HepG2 (cell line): Measurements from ENCODE around the gene GBX1. TPM values are rescaled to one million over a fixed set of nuclear protein-coding genes. Genes with fewer than 3 reads are reported as not detected.

Source experiments
- ATAC-seq: fragments of 200-7000 bp; cut with Tn5 transposase; 3 replicates; pipeline ENCODE4 v1.9.1; 2020; ENCODE audit warnings: mild to moderate bottlenecking, moderate library complexity
- BruUV-seq: library from RNA; stranded (reverse); fragments of 400-500 nt; replicated peaks from 2 replicates; lab custom pipeline; 2021; lab: Mats Ljungman, UMichigan
- CTCF ChIA-PET: fragments of 300-600 bp; formaldehyde crosslinking; extraction: SDS; loops from one replicate; lab custom pipeline; 2021; ENCODE audit warnings: low total read pairs, inconsistent platforms, low intra/inter-chr PET ratio; lab: Yijun Ruan, JAX
- POLR2A ChIA-PET: fragments of 350-600 bp; sonication (Branson Sonifier 250); formaldehyde crosslinking; loops from one replicate; lab custom pipeline; 2020; ENCODE audit warnings: antibody characterized with exemption, inconsistent platforms; lab: Yijun Ruan, JAX
- DNase-seq: peaks from one replicate; pipeline ENCODE4 v3.0.0-alpha.2; 2015; ENCODE audit warnings: low spot score
- FAIRE-seq: peaks from 3 replicates; lab custom pipeline; 2011; peaks lifted over from hg19 to GRCh38; lab: Jason Lieb, UNC
- H2AFZ ChIP-seq: one replicate; pipeline ENCODE4 v1.6.1; 2011; ENCODE audit warnings: low read length, inconsistent platforms
- H3K27ac ChIP-seq: fragments of 300-600 bp; 3 replicates; pipeline ENCODE4 v1.8.0; 2011; ENCODE audit warnings: mixed run types, mild to moderate bottlenecking, mixed read lengths, low read length, inconsistent platforms; ENCODE audit not compliant: insufficient read depth; ENCODE audit errors: extremely low read length
- H3K27me3 ChIP-seq, 2 experiments: fragments of 200-600 bp in 1 of 2; 2 replicates in 1 of 2; 3 replicates in 1 of 2; pipeline versions ENCODE4 v1.6.0 to v1.8.0; 2011; ENCODE audit warnings: low read length in 2 of 2, mild to moderate bottlenecking in 2 of 2, moderate library complexity in 2 of 2, inconsistent platforms in 1 of 2; ENCODE audit not compliant: insufficient read depth in 2 of 2, control insufficient read depth in 1 of 2
- H3K36me3 ChIP-seq, 2 experiments: fragments of 200-600 bp in 1 of 2; replicated peaks in 1 of 2; 2 replicates in 1 of 2; 3 replicates in 1 of 2; pipeline versions ENCODE4 v1.5.1 to v1.8.0; 2011; ENCODE audit warnings: low read length in 2 of 2, inconsistent platforms in 1 of 2; ENCODE audit not compliant: insufficient read depth in 2 of 2, control insufficient read depth in 1 of 2
- H3K4me1 ChIP-seq: 2 replicates; pipeline ENCODE4 v1.5.1; 2012; ENCODE audit warnings: low read length, inconsistent platforms; ENCODE audit not compliant: insufficient read depth
- H3K4me2 ChIP-seq: 2 replicates; pipeline ENCODE4 v1.6.0; 2011; ENCODE audit warnings: low read depth, low read length, inconsistent platforms
- H3K4me3 ChIP-seq, 3 experiments: fragments of 200-600 bp in 1 of 3; sonication (generic), shearing (Covaris generic) in 1 of 3; replicated peaks in 1 of 3; 2 replicates each; pipeline ENCODE4 v1.5.1; 2011 to 2016; ENCODE audit warnings: low read length in 3 of 3, inconsistent platforms in 2 of 3, low read depth in 2 of 3, mild to moderate bottlenecking in 2 of 3, control low read depth in 1 of 3, mixed read lengths in 1 of 3; ENCODE audit not compliant: insufficient read depth in 1 of 3
- H3K79me2 ChIP-seq: one replicate; pipeline ENCODE4 v1.6.1; 2011; ENCODE audit warnings: low read length, inconsistent platforms; ENCODE audit not compliant: insufficient read depth
- H3K9ac ChIP-seq: 2 replicates; pipeline ENCODE4 v1.6.0; 2011; ENCODE audit warnings: mild to moderate bottlenecking, low read depth, low read length, inconsistent platforms; ENCODE audit not compliant: insufficient read depth
- H3K9me3 ChIP-seq: 2 replicates; pipeline ENCODE4 v1.5.1; 2012; ENCODE audit warnings: mild to moderate bottlenecking, low read length
- H4K20me1 ChIP-seq: 2 replicates; pipeline ENCODE4 v1.6.0; 2011; ENCODE audit warnings: inconsistent platforms, mild to moderate bottlenecking, low read length, moderate library complexity; ENCODE audit not compliant: insufficient read depth
- CAMTA2 ChIP-seq: sonication (generic); formaldehyde crosslinking; IDR thresholded peaks from 2 replicates; pipeline ENCODE4 v1.4.0; 2020; ENCODE audit warnings: mild to moderate bottlenecking, missing genetic modification reagents, borderline replicate concordance
- ELF3 ChIP-seq: IDR thresholded peaks from 2 replicates; pipeline ENCODE4 v1.6.1; 2016; ENCODE audit warnings: missing genetic modification reagents, missing compliant biosample characterization
- ETV6 ChIP-seq: sonication (generic); formaldehyde crosslinking; conservative IDR thresholded peaks from 2 replicates; pipeline ENCODE4 v1.4.0; 2020; ENCODE audit warnings: missing genetic modification reagents
- HNRNPLL ChIP-seq: fragments of 200-400 bp; formaldehyde crosslinking; IDR thresholded peaks from 2 replicates; pipeline ENCODE4 v1.6.1; 2017; ENCODE audit warnings: mild to moderate bottlenecking, low read depth, low read length; ENCODE audit not compliant: poor library complexity, severe bottlenecking
- MAX ChIP-seq: IDR thresholded peaks from 2 replicates; pipeline ENCODE4 v1.6.1; 2012; ENCODE audit warnings: inconsistent platforms
- MYC ChIP-seq: sonication (generic); formaldehyde crosslinking; IDR thresholded peaks from 2 replicates; pipeline ENCODE4 v1.9.0; 2021; ENCODE audit warnings: missing genetic modification reagents, borderline replicate concordance
- SMC3 ChIP-seq: IDR thresholded peaks from 2 replicates; pipeline ENCODE4 v1.6.1; 2011; ENCODE audit warnings: low read length, improper control_type of control experiment
- STAG1 ChIP-seq: sonication (generic); formaldehyde crosslinking; IDR thresholded peaks from 2 replicates; pipeline ENCODE4 v1.4.0; 2020; ENCODE audit warnings: missing genetic modification reagents
- TFDP2 ChIP-seq: sonication (generic); formaldehyde crosslinking; IDR thresholded peaks from 2 replicates; pipeline ENCODE4 v1.4.0; 2020; ENCODE audit warnings: missing genetic modification reagents
- XRCC5 ChIP-seq: fragments of 200-400 bp; formaldehyde crosslinking; optimal IDR thresholded peaks from 2 replicates; pipeline ENCODE3; 2017; ENCODE audit warnings: mild to moderate bottlenecking, low read length
- ZBTB4 ChIP-seq: sonication (generic); formaldehyde crosslinking; IDR thresholded peaks from 2 replicates; pipeline ENCODE4 v1.4.0; 2020; ENCODE audit warnings: missing genetic modification reagents, mild to moderate bottlenecking, borderline replicate concordance
- ZNF333 ChIP-seq: sonication (generic); formaldehyde crosslinking; IDR thresholded peaks from 2 replicates; pipeline ENCODE4 v1.4.0; 2020; ENCODE audit warnings: mild to moderate bottlenecking, missing genetic modification reagents, borderline replicate concordance
- ZNF580 ChIP-seq: IDR thresholded peaks from 2 replicates; pipeline ENCODE4 v1.6.1; 2016; ENCODE audit warnings: low read depth, borderline replicate concordance
- ZNF687 ChIP-seq: sonication (generic); formaldehyde crosslinking; IDR thresholded peaks from 2 replicates; pipeline ENCODE4 v1.5.1; 2020; ENCODE audit warnings: mild to moderate bottlenecking, missing genetic modification reagents, moderate library complexity
- WGBS: methylation state at CpG from one replicate; pipeline ENCODE4 v1.1.6; 2017; ENCODE audit warnings: low lambda C conversion rate; 5-methylcytosine and 5-hydroxymethylcytosine counted together
- in situ Hi-C: cut with HindIII; loops from 2 replicates; pipeline ENCODE4 v1.10.0; 2017; ENCODE audit warnings: low pct_unique_long_range_greater_than_20kb; ENCODE audit not compliant: extremely low pct_ligation_motif_present
- intact Hi-C: fragments of 100-400 bp; cut with micrococcal nuclease; formaldehyde crosslinking; loops from one replicate; pipeline ENCODE4 v1.10.0; 2022; ENCODE audit not compliant: unreplicated experiment
- polyA plus RNA-seq, 8 experiments: library from polyadenylated mRNA; depleted of rRNA in 3 of 8; stranded (reverse) in 7 of 8; unstranded in 1 of 8; fragments of >200 nt; fragmentation: Illumina TruSeq in 4 of 8; extraction: Trizol in 4 of 8; gene quantifications; 2 replicates each; pipeline versions ENCODE4 v1.2.1 to v1.2.3, GENCODE V29; 2011 to 2016; ENCODE audit warnings: low read depth in 4 of 8, missing spikeins in 1 of 8, mixed read lengths in 1 of 8; ENCODE audit not compliant: insufficient read depth in 1 of 8
- total RNA-seq, 5 experiments: library from RNA; depleted of rRNA; stranded (reverse); fragments of >200 nt; fragmentation: Illumina TruSeq; extraction: Trizol; gene quantifications; 2 replicates each; pipeline ENCODE4 v1.2.3, GENCODE V29; 2016; ENCODE audit warnings: low read depth in 1 of 5

The GBX1 gene
- total and polyA plus RNA-seq, 2 of the 13 experiments (the other 11 are each of a cell fraction or from before 2014, with no cell fraction given) = not detected

- peak; percentile 77 for FAIRE-seq
- no peak overlapping the region for H3K9ac ChIP-seq
- H3K27ac ChIP-seq = no peak overlapping the region
- intact Hi-C loops = no loop called here
- H3K4me1 ChIP-seq = no peaks in the 10 kb centered on the region
- H3K4me3 ChIP-seq = no peak overlapping the region
- WGBS = 80% methylated on average over 14 of the region's 24 CpGs
- in situ Hi-C loops = loop anchor here (10.0 kb wide), 1 partner anchor 181 kb away; no protein-coding TSS in a partner anchor
- H3K27me3 ChIP-seq = no peaks in the 10 kb centered on the region
- H4K20me1 ChIP-seq = peaks cover 6% of the 10 kb centered on the region; the same call in 1 of the 2 replicates
- no peaks in the 10 kb centered on the region for H3K9me3 ChIP-seq
- DNase-seq = peak; percentile 65
- no TSS peak for BruUV-seq
- H2AFZ ChIP-seq = no peak overlapping the region
- CTCF ChIA-PET = interaction anchor here (1.1 to 3.1 kb wide), 4 partner anchors 48 to 179 kb away, joined by 3 to 67 read pairs (median 10); no protein-coding TSS in a partner anchor
- POLR2A ChIA-PET = interaction anchor here (1.0 kb wide), 2 partner anchors 15 to 61 kb away, joined by 3 read pairs; no protein-coding TSS in a partner anchor
- no peak overlapping the region for H3K4me2 ChIP-seq
- ATAC-seq = peak; percentile 92
- H3K79me2 ChIP-seq = no peaks in the 10 kb centered on the region
- H3K36me3 ChIP-seq = peaks cover 19 to 55% of the 10 kb centered on the region in 2 experiments
- TF ChIP-seq MYC (CRISPR knock-in tag) (peak; percentile 23; the same call in 1 of the 2 replicates), ZNF333 (no peak), MAX (peak; percentile 21; the same call in 1 of the 2 replicates), CAMTA2 (CRISPR knock-in tag) (no peak), ETV6 (CRISPR knock-in tag) (no peak), ELF3 (CRISPR knock-in tag) (no peak), STAG1 (peak; percentile 86), TFDP2 (0 out of 2 replicates have a peak, but pooled peaks have one; percentile 17), SMC3 (peak; percentile 48), ZNF687 (peak; percentile 34; the same call in 1 of the 2 replicates), XRCC5 (peak; percentile 90), HNRNPLL (peak; percentile 19), ZNF580 (CRISPR knock-in tag) (peak; percentile 24; the same call in 1 of the 2 replicates), ZBTB4 (CRISPR knock-in tag) (peak; percentile 74)
Observed at GRCh38 chr7:151123822-151124464, 43.6 kb downstream of the GBX1 start.
